ENCODE measurements around the gene ZNF124. TPM values are rescaled to one million over a fixed set of nuclear protein-coding genes. Genes with fewer than 3 reads are reported as not detected.
"Not testable (repeated sequence)": the region's sequence is repeated elsewhere in the genome, so short reads cannot be mapped to it uniquely, and the experiment has no call there.

ZNF124 gene
- total RNA-seq, 1 donor from 2014 or later = 273 TPM

DNA sequence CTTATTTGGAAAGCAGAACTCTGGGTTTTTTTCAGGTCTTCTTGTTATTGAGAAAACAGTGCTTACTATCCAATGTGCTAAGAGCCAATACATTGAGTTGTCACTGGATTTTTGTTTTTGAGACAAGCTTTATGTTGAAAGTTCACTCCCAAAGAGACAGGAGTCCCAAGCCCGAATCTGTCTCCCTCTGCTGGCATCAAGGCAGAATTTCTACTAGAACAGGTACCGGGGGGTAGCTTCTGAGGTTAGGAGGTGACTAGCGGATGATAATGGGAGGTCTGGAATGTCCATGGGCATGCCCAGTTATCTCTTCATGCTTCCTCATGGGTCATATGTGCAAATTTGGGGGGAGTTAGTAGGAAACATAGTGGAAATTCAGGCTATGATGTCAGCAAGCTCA is 25.1 kb downstream of the ZNF124 start:
- Mint-ChIP-seq H3K27me3 (no peaks in the 10 kb centered on the region), H3K9me3 (ENCODE audit: low read depth) (peaks cover 55% of the 10 kb centered on the region), H3K4me1 (ENCODE audit: low read depth) (no peaks in the 10 kb centered on the region), H3K27ac (peak overlapping the region; percentile 49), H3K36me3 (ENCODE audit: insufficient read depth) (peaks cover 77% of the 10 kb centered on the region), H3K4me3 (ENCODE audit: low read depth) (no peak overlapping the region)
- DNase-seq (ENCODE audit: low spot score, unreplicated experiment) = no peak
- TF ChIP-seq CTCF (IDR thresholded peaks at IDR 0.05; ENCODE audit: unreplicated experiment) = no peak

GRCh38 chr1:247145279-247145678 is 26.5 kb downstream of the ZNF124 start:
- H3K4me1 Mint-ChIP-seq (ENCODE audit: low read depth) = no peaks in the 10 kb centered on the region
- no peaks in the 10 kb centered on the region for H3K27me3 Mint-ChIP-seq
- DNase-seq (ENCODE audit: low spot score, unreplicated experiment) = no peak
- H3K9me3 Mint-ChIP-seq (ENCODE audit: low read depth) = peaks cover 59% of the 10 kb centered on the region
- no peak for TF ChIP-seq CTCF (IDR thresholded peaks at IDR 0.05; ENCODE audit: unreplicated experiment)
- peak overlapping the region; percentile 49 for H3K27ac Mint-ChIP-seq
- peaks cover 77% of the 10 kb centered on the region for H3K36me3 Mint-ChIP-seq (ENCODE audit: insufficient read depth)
- no peak overlapping the region for H3K4me3 Mint-ChIP-seq (ENCODE audit: low read depth)

GRCh38 chr1:247139557-247139956 is 32.3 kb downstream of the ZNF124 start:
- not testable (repeated sequence) for H3K27me3 Mint-ChIP-seq; DNase-seq (ENCODE audit: low spot score, unreplicated experiment); H3K4me1 Mint-ChIP-seq (ENCODE audit: low read depth); H3K4me3 Mint-ChIP-seq (ENCODE audit: low read depth)
- Mint-ChIP-seq H3K36me3 (ENCODE audit: insufficient read depth) (peaks cover 86% of the 10 kb centered on the region), H3K27ac (peak overlapping the region; percentile 18), H3K9me3 (ENCODE audit: low read depth) (peaks cover 68% of the 10 kb centered on the region)

- peaks cover 33% of the 10 kb centered on the region for H3K9me3 Mint-ChIP-seq (ENCODE audit: low read depth)
- TF ChIP-seq CTCF (IDR thresholded peaks at IDR 0.05; ENCODE audit: unreplicated experiment) = no peak
These were observed 40.6 kb downstream of the ZNF124 start for GRCh38 chr1:247131236-247131635.

GRCh38 chr1:247127519-247128282 is 44.1 kb downstream of the ZNF124 start:
- H3K4me3 Mint-ChIP-seq (ENCODE audit: low read depth) = peak overlapping the region; percentile 88
- H3K27me3 Mint-ChIP-seq; H3K4me1 Mint-ChIP-seq (ENCODE audit: low read depth); DNase-seq (ENCODE audit: low spot score, unreplicated experiment): not testable (repeated sequence)
- peaks cover 13% of the 10 kb centered on the region for H3K9me3 Mint-ChIP-seq (ENCODE audit: low read depth)
- peak overlapping the region; percentile 94 for H3K27ac Mint-ChIP-seq
- peaks cover 30% of the 10 kb centered on the region for H3K36me3 Mint-ChIP-seq (ENCODE audit: insufficient read depth)

More at GRCh38 chr1:247131236-247131635, 40.6 kb downstream of the ZNF124 start:
- Mint-ChIP-seq H3K4me1 (ENCODE audit: low read depth) (peaks cover 8% of the 10 kb centered on the region), H3K36me3 (ENCODE audit: insufficient read depth) (peaks cover 52% of the 10 kb centered on the region), H3K27me3 (no peaks in the 10 kb centered on the region), H3K4me3 (ENCODE audit: low read depth) (no peak overlapping the region), H3K27ac (no peak overlapping the region)
- no peak for DNase-seq (ENCODE audit: low spot score, unreplicated experiment)

DNA sequence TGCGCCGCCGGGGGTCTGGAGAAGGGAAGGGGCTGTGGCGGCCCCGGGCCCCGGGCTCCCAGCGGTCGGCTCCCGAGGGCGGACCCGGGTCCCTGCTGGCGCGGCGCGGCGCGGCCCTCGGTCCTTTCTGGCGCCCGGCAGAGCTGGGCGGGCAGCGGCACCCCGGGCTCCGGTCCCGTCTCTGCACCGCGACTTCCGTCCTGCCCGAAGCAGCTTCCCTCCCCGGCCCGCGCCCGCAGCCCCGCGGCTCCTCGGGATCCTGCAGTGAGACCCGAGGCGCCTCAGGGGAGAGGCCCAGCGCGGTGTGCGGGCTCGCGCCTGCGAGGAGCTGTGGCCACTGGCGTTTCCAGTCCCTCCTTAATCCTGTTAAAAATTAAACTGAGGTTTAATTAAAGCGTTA is 45.2 kb downstream of the ZNF124 start:
- H3K36me3 Mint-ChIP-seq (ENCODE audit: insufficient read depth) = peaks cover 21% of the 10 kb centered on the region
- H3K27me3 Mint-ChIP-seq; H3K27ac Mint-ChIP-seq; H3K4me3 Mint-ChIP-seq (ENCODE audit: low read depth); H3K4me1 Mint-ChIP-seq (ENCODE audit: low read depth); DNase-seq (ENCODE audit: low spot score, unreplicated experiment): not testable (repeated sequence)
- H3K9me3 Mint-ChIP-seq (ENCODE audit: low read depth) = peaks cover 14% of the 10 kb centered on the region

- H3K27ac Mint-ChIP-seq; H3K4me1 Mint-ChIP-seq (ENCODE audit: low read depth); H3K27me3 Mint-ChIP-seq; H3K4me3 Mint-ChIP-seq (ENCODE audit: low read depth); DNase-seq (ENCODE audit: low spot score, unreplicated experiment): not testable (repeated sequence)
- Mint-ChIP-seq H3K36me3 (ENCODE audit: insufficient read depth) (peaks cover 21% of the 10 kb centered on the region), H3K9me3 (ENCODE audit: low read depth) (peaks cover 14% of the 10 kb centered on the region)
These were observed 45.7 kb downstream of the ZNF124 start for GRCh38 chr1:247126166-247126565.
